Trophoblast cell (in vitro differentiated cells and primary cell): ENCODE results near the gene PPP1R2C.

Experiments used
- DNase-seq, 2 donors: peaks; one replicate each; pipeline ENCODE4 v3.0.0-alpha.2; 2016
- H2AFZ ChIP-seq: 2 replicates; pipeline ENCODE4 v1.6.1; 2013; ENCODE audit warnings: low read length, moderate library complexity, mild to moderate bottlenecking; ENCODE audit not compliant: insufficient read depth, poor library complexity
- H2AK5ac ChIP-seq: 2 replicates; pipeline ENCODE4 v1.6.1; 2013; ENCODE audit warnings: mild to moderate bottlenecking, low read length
- H2BK120ac ChIP-seq: 2 replicates; pipeline ENCODE4 v1.6.1; 2013; ENCODE audit warnings: low read length, mild to moderate bottlenecking, moderate library complexity; ENCODE audit not compliant: insufficient read depth, poor library complexity
- H2BK12ac ChIP-seq: 2 replicates; pipeline ENCODE4 v1.6.1; 2013; ENCODE audit warnings: mild to moderate bottlenecking, low read length, moderate library complexity
- H2BK5ac ChIP-seq: 2 replicates; pipeline ENCODE4 v1.6.1; 2013; ENCODE audit warnings: low read length, low read depth, moderate library complexity, mild to moderate bottlenecking; ENCODE audit not compliant: poor library complexity
- H3K14ac ChIP-seq: 2 replicates; pipeline ENCODE4 v1.6.1; 2013; ENCODE audit warnings: mild to moderate bottlenecking, low read length
- H3K18ac ChIP-seq: 2 replicates; pipeline ENCODE4 v1.6.1; 2013; ENCODE audit warnings: mild to moderate bottlenecking, low read length
- H3K23ac ChIP-seq: 2 replicates; pipeline ENCODE4 v1.6.1; 2013; ENCODE audit warnings: low read length
- H3K27ac ChIP-seq: 2 replicates; pipeline ENCODE4 v1.5.1; 2013; ENCODE audit warnings: low read depth, mild to moderate bottlenecking, inconsistent platforms, low read length, moderate library complexity
- H3K27me3 ChIP-seq: 2 replicates; pipeline ENCODE4 v1.6.1; 2013; ENCODE audit warnings: inconsistent platforms, mild to moderate bottlenecking, low read length, moderate library complexity; ENCODE audit not compliant: insufficient read depth
- H3K36me3 ChIP-seq, 2 experiments: 1 replicate in 1 of 2; 2 replicates in 1 of 2; pipeline ENCODE4 v1.6.1; 2013; ENCODE audit warnings: low read length in 2 of 2, mild to moderate bottlenecking in 2 of 2, moderate library complexity in 1 of 2; ENCODE audit not compliant: insufficient read depth in 2 of 2, control insufficient read depth in 1 of 2
- H3K4ac ChIP-seq: 2 replicates; pipeline ENCODE4 v1.6.1; 2013; ENCODE audit warnings: low read depth, mild to moderate bottlenecking, low read length, moderate library complexity
- H3K4me1 ChIP-seq, 2 experiments: 1 replicate in 1 of 2; 2 replicates in 1 of 2; pipeline ENCODE4 v1.6.1; 2013; ENCODE audit warnings: low read length in 2 of 2, mild to moderate bottlenecking in 2 of 2, moderate library complexity in 1 of 2; ENCODE audit not compliant: insufficient read depth in 2 of 2, control insufficient read depth in 1 of 2
- H3K4me2 ChIP-seq: 2 replicates; pipeline ENCODE4 v1.6.1; 2013; ENCODE audit warnings: inconsistent platforms, mild to moderate bottlenecking, low read length, moderate library complexity
- H3K4me3 ChIP-seq: 2 replicates; pipeline ENCODE4 v1.5.1; 2013; ENCODE audit warnings: mild to moderate bottlenecking, low read depth, low read length, inconsistent platforms
- H3K79me1 ChIP-seq: one replicate; pipeline ENCODE4 v1.6.1; 2013; ENCODE audit warnings: low read length
- H3K79me2 ChIP-seq: 2 replicates; pipeline ENCODE4 v1.6.1; 2013; ENCODE audit warnings: low read length, mild to moderate bottlenecking; ENCODE audit not compliant: control insufficient read depth, insufficient read depth, poor library complexity
- H3K9ac ChIP-seq: 2 replicates; pipeline ENCODE4 v1.6.1; 2013; ENCODE audit warnings: mild to moderate bottlenecking, low read length
- H3K9me3 ChIP-seq: 2 replicates; pipeline ENCODE4 v1.6.1; 2013; ENCODE audit warnings: low read depth, mild to moderate bottlenecking, control low read depth, inconsistent platforms, low read length; ENCODE audit not compliant: insufficient read depth
- H4K12ac ChIP-seq: 2 replicates; pipeline ENCODE4 v1.6.1; 2013; ENCODE audit warnings: low read depth, mild to moderate bottlenecking, low read length, moderate library complexity
- H4K8ac ChIP-seq: 2 replicates; pipeline ENCODE4 v1.6.1; 2013; ENCODE audit warnings: low read depth, mild to moderate bottlenecking, low read length, moderate library complexity
- H4K91ac ChIP-seq: one replicate; pipeline ENCODE4 v1.6.1; 2013; ENCODE audit warnings: low read depth, mild to moderate bottlenecking, low read length, moderate library complexity
- WGBS: extraction: QIAGEN DNeasy Blood & Tissue Kit; methylation state at CpG from one replicate; pipeline ENCODE4 v1.1.7; 2013; ENCODE audit warnings: missing lambda C conversion rate; ENCODE audit not compliant: insufficient read length, insufficient coverage; ENCODE audit errors: extremely low coverage; 5-methylcytosine and 5-hydroxymethylcytosine counted together

PPP1R2C gene

DNA sequence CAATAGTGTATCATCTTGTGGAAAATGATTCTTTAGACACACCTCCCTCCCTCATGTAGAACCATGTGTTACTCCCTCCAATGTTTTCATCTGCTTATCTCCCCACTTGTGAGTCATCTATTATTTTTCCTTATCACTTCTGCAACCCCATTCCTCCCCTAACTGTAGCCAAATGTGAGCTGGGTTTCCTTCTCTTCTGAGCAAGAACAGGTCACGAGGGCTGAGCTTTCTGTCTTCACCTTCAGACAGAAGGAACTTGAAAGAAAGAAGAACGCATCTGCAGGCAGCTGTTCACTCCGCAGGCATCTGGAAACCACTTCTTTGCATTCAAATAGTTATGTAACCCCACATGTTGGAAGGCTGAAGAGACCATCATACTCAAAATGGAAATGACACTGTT is 1.8 kb downstream of the PPP1R2C start:
- H3K4me3 ChIP-seq, result no peak overlapping the region
- H3K36me3 ChIP-seq, result no peaks in the 10 kb centered on the region
- H3K79me2 ChIP-seq, result no peaks in the 10 kb centered on the region
- H3K4me1 ChIP-seq, result no peaks in the 10 kb centered on the region
- H3K9me3 ChIP-seq, result no peaks in the 10 kb centered on the region
- no peak overlapping the region for H4K91ac ChIP-seq
- no peak overlapping the region for H4K12ac ChIP-seq
- H3K14ac ChIP-seq, result no peak overlapping the region
- H3K18ac ChIP-seq, result no peak overlapping the region
- H3K79me1 ChIP-seq, result no peaks in the 10 kb centered on the region
- no peak overlapping the region for H4K8ac ChIP-seq
- H3K4me2 ChIP-seq, result no peak overlapping the region
- no peak overlapping the region for H3K9ac ChIP-seq
- no peak for DNase-seq
- H2BK120ac ChIP-seq, result no peak overlapping the region
- no CpG with 5 or more reads among the region's 3 CpGs for WGBS
- no peak overlapping the region for H2BK5ac ChIP-seq
- H2AFZ ChIP-seq, result no peak overlapping the region
- no peak overlapping the region for H3K23ac ChIP-seq
- no peaks in the 10 kb centered on the region for H3K27me3 ChIP-seq
- no peak overlapping the region for H2BK12ac ChIP-seq
- H2AK5ac ChIP-seq, result no peak overlapping the region
- H3K27ac ChIP-seq, result no peak overlapping the region
- no peak overlapping the region for H3K4ac ChIP-seq

DNA sequence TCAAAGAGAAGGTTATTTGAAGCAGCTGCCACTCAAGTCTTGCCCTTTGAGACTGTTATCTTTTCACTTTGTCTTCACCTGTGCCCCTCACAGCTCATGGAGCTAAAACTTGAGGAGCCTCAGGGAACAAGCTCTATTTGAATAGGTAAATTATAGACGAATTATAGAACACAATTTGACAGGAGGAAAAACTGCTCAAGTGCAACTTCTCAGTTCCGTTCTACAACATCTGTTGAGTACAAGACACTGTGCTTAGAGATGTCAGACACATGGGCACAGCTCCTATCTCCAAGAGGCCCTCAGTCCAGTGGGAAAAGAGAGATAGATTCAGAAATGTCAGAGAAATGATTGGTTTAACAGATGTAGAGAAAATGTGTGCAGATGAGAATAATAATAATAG is 5.1 kb downstream of the PPP1R2C start:
- Histone ChIP-seq H3K4me1 (no peaks in the 10 kb centered on the region), H3K4me3 (no peak overlapping the region), H2BK5ac (no peak overlapping the region), H3K27ac (no peak overlapping the region), H2AFZ (no peak overlapping the region), H3K36me3 (no peaks in the 10 kb centered on the region), H3K27me3 (no peaks in the 10 kb centered on the region), H3K9ac (no peak overlapping the region), H3K79me2 (no peaks in the 10 kb centered on the region), H3K79me1 (no peaks in the 10 kb centered on the region), H3K23ac (no peak overlapping the region), H2BK120ac (no peak overlapping the region), H3K18ac (no peak overlapping the region), H3K14ac (no peak overlapping the region), H4K91ac (no peak overlapping the region), H3K9me3 (no peaks in the 10 kb centered on the region), H3K4ac (no peak overlapping the region), H3K4me2 (no peak overlapping the region), H4K12ac (no peak overlapping the region), H2AK5ac (no peak overlapping the region), H2BK12ac (no peak overlapping the region), H4K8ac (no peak overlapping the region)
- WGBS, result no CpG with 5 or more reads among the region's 2 CpGs
- no peak for DNase-seq

DNA sequence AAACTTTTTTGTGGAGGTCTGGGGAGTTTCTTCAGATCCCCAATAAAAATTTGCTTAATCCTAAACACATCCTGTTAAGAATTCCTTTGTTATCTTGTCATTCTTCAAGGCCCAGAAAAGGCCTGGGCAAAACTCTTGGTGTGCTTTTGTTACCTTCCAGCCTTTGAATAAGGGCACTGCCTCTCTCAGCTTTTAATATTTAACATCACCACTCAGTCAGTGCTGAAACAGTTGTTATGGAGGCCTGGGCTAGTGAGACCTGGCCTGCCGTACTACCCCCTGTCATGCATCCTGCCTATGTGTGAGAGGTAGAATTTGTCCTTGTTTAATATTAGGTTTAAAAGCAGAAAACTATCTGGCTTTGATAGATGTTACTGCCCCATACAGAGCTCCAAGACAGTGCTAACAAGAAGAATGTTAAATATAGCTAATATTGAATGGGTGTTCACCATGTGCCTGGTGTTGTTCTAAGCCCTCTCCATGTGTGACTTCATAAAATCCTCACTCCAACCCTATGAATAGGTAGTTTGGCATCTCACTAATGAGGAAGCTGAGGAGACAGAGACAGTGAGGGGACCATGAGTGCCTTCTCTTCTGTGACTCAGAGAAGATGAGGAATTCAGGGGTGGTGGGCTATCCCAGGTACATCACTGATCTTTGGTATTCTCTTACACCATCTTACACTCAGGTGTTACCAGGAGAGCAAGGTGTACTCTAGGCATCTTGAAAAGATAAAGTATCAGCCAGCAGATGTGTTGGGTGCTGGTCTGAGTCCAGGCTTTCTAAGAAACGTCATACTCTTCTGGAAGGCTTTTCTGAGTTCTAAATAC is 6.2 kb downstream of the PPP1R2C start:
- Histone ChIP-seq H3K18ac (no peak overlapping the region), H3K27ac (no peak overlapping the region), H2AFZ (no peak overlapping the region), H3K36me3 (no peaks in the 10 kb centered on the region), H3K4me2 (no peak overlapping the region), H3K4me3 (no peak overlapping the region), H4K8ac (no peak overlapping the region), H2BK120ac (no peak overlapping the region), H3K4me1 (no peaks in the 10 kb centered on the region), H2BK5ac (no peak overlapping the region), H3K27me3 (no peaks in the 10 kb centered on the region), H3K4ac (no peak overlapping the region), H3K79me2 (no peaks in the 10 kb centered on the region), H2AK5ac (no peak overlapping the region), H3K9me3 (no peaks in the 10 kb centered on the region), H2BK12ac (no peak overlapping the region), H3K79me1 (no peaks in the 10 kb centered on the region), H4K12ac (no peak overlapping the region), H3K23ac (no peak overlapping the region), H4K91ac (no peak overlapping the region), H3K9ac (no peak overlapping the region), H3K14ac (no peak overlapping the region)
- DNase-seq, result peak; percentile 53 to 73
- WGBS, result no CpG with 5 or more reads among the region's 2 CpGs

DNA sequence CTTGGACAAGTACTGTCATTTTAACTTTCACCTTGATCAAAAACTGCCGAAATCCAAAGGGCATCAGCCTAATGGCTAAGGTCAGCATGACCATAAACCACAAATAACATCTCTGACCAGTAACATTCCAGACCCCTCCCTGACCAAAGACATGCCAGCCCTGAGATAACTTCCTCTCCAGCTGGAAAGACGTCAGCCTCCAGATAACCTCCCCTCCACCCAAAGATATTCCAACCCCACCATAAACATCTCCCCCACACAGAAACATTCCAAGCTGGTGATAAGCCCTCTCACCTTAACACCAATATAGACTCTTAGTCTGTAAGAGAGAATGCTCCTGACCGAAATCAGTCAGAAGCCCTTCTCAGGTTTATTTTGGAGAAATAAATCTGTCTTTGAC is 7.4 kb downstream of the PPP1R2C start:
- H2BK5ac ChIP-seq, result no peak overlapping the region
- H4K91ac ChIP-seq, result no peak overlapping the region
- no peak overlapping the region for H3K18ac ChIP-seq
- H2BK12ac ChIP-seq, result no peak overlapping the region
- no CpG with 5 or more reads among the region's 3 CpGs for WGBS
- H3K36me3 ChIP-seq, result no peaks in the 10 kb centered on the region
- no peak overlapping the region for H2BK120ac ChIP-seq
- no peak overlapping the region for H3K27ac ChIP-seq
- DNase-seq, result peak; percentile 24 to 50
- no peak overlapping the region for H4K12ac ChIP-seq
- no peaks in the 10 kb centered on the region for H3K79me1 ChIP-seq
- no peak overlapping the region for H2AFZ ChIP-seq
- no peak overlapping the region for H3K14ac ChIP-seq
- H2AK5ac ChIP-seq, result no peak overlapping the region
- H3K9me3 ChIP-seq, result no peaks in the 10 kb centered on the region
- no peak overlapping the region for H3K9ac ChIP-seq
- H3K4me1 ChIP-seq, result no peaks in the 10 kb centered on the region
- no peak overlapping the region for H3K4me2 ChIP-seq
- H4K8ac ChIP-seq, result no peak overlapping the region
- no peaks in the 10 kb centered on the region for H3K27me3 ChIP-seq
- no peak overlapping the region for H3K23ac ChIP-seq
- H3K4me3 ChIP-seq, result no peak overlapping the region
- H3K79me2 ChIP-seq, result no peaks in the 10 kb centered on the region
- H3K4ac ChIP-seq, result no peak overlapping the region
